Fibroblast of skin of back (primary cell): ENCODE data around the gene KCNH6.

ENCODE experiments used
- DNase-seq: peaks from one replicate; pipeline ENCODE4 v3.0.0-alpha.2; 2013

KCNH6 gene

GRCh38 chr17:63557416-63557815 is 34.3 kb downstream of the KCNH6 start:
- DNase-seq = no peak

- DNase-seq = no peak
Observed at GRCh38 chr17:63558441-63558840, 35.3 kb downstream of the KCNH6 start.

- no peak for DNase-seq
Observed at GRCh38 chr17:63561819-63562218, 38.7 kb downstream of the KCNH6 start.

GRCh38 chr17:63563339-63563738 is 40.2 kb downstream of the KCNH6 start:
- DNase-seq = no peak

GRCh38 chr17:63564562-63564961 is 41.4 kb downstream of the KCNH6 start:
- no peak for DNase-seq

GRCh38 chr17:63567229-63567628 is 44.1 kb downstream of the KCNH6 start:
- no peak for DNase-seq

GRCh38 chr17:63568563-63568962 is 45.4 kb downstream of the KCNH6 start:
- DNase-seq = no peak

GRCh38 chr17:63571632-63572310 is 48.6 kb downstream of the KCNH6 start:
- DNase-seq = peak; percentile 58

- DNase-seq = no peak
Observed at GRCh38 chr17:63573634-63574033, 50.5 kb downstream of the KCNH6 start.

- no peak for DNase-seq
Observed at GRCh38 chr17:63578027-63578768, 55.0 kb downstream of the KCNH6 start.

- DNase-seq = no peak
Observed at GRCh38 chr17:63578769-63579111, 55.6 kb downstream of the KCNH6 start.

GRCh38 chr17:63579633-63580032 is 56.5 kb downstream of the KCNH6 start:
- DNase-seq = no peak

- no peak for DNase-seq
Observed at GRCh38 chr17:63587770-63588169, 64.6 kb downstream of the KCNH6 start.

- DNase-seq = no peak
Observed at GRCh38 chr17:63588797-63589196, 65.6 kb downstream of the KCNH6 start.

- DNase-seq = no peak
Observed at GRCh38 chr17:63589646-63590045, 66.5 kb downstream of the KCNH6 start.

GRCh38 chr17:63592797-63593196 is 69.6 kb downstream of the KCNH6 start:
- no peak for DNase-seq

GRCh38 chr17:63595132-63595531 is 72.0 kb downstream of the KCNH6 start:
- DNase-seq = no peak
